Mucosa of descending colon (tissue), 3 donors: ENCODE results near the gene CNTNAP2. TPM values are rescaled to one million over a fixed set of nuclear protein-coding genes. Genes with fewer than 3 reads are reported as not detected.

Experiments used
- ATAC-seq: fragments of 200-7000 bp; cut with Tn5 transposase; one replicate; pipeline ENCODE4 v1.9.1; 2020; ENCODE audit warnings: mild to moderate bottlenecking, moderate library complexity
- DNase-seq, 3 donors: peaks; one replicate each; pipeline ENCODE4 v3.0.0-alpha.2; 2020
- H3K36me3 ChIP-seq: fragments of 200-600 bp; one replicate; pipeline ENCODE4 v1.8.0; 2021; ENCODE audit warnings: low read depth, mild to moderate bottlenecking
- H3K4me1 ChIP-seq: fragments of 200-600 bp; one replicate; pipeline ENCODE4 v1.8.0; 2021; ENCODE audit warnings: low read depth, mild to moderate bottlenecking
- H3K4me3 ChIP-seq: fragments of 200-600 bp; one replicate; pipeline ENCODE4 v1.8.0; 2021; ENCODE audit warnings: mild to moderate bottlenecking
- H3K9me3 ChIP-seq: fragments of 200-600 bp; one replicate; pipeline ENCODE4 v1.8.0; 2021; ENCODE audit warnings: mild to moderate bottlenecking
- CTCF ChIP-seq: fragments of 200-600 bp; IDR thresholded peaks from one replicate; pipeline ENCODE4 v1.8.0; 2022; ENCODE audit warnings: antibody characterized with exemption, mild to moderate bottlenecking
- intact Hi-C, 2 donors: fragments of 100-400 bp; cut with DNase I in 1 of 2; cut with micrococcal nuclease in 1 of 2; formaldehyde crosslinking; loops; one replicate each; pipeline versions ENCODE4 v1.11.0 to v1.11.1; 2022; cut with DNase I, micrococcal nuclease
- total RNA-seq, 3 donors: library from RNA; stranded (reverse); fragmentation: NEBNext Ultra II Directional in 2 of 3; extraction: Animal tissue kit (Norgen Biotek cat#: 25700) in 2 of 3; gene quantifications; one replicate each; pipeline versions ENCODE4 v1.2.1 to v1.2.4, GENCODE V29; 2021 to 2023
- donor health status: DM: no; HTN: no; CAD: no; lungs with moderate emphysema.
- donor health status: DM: no; HTN: no; CAD: no.
- donor health status: DM: no; HTN: yes; CAD: no.

The CNTNAP2 gene
- total RNA-seq, 3 donors from 2014 or later: 3.1 to 5.9 (median 4.2) TPM

GRCh38 chr7:148266795-148267194 lies 2150.2 kb downstream of the CNTNAP2 start:
- Histone ChIP-seq H3K4me1 (no peaks in the 10 kb centered on the region), H3K36me3 (no peaks in the 10 kb centered on the region), H3K4me3 (no peak overlapping the region), H3K9me3 (no peaks in the 10 kb centered on the region)
- no peak for ATAC-seq
- no peak for DNase-seq
- no peak for TF ChIP-seq CTCF
- intact Hi-C loops: loop anchor here in 1 of 2 donors (10.0 kb wide), 1 partner anchor 218 kb away; no protein-coding TSS in a partner anchor

GRCh38 chr7:148270576-148270975 lies 2154.0 kb downstream of the CNTNAP2 start:
- intact Hi-C loops: no loop called here
- Histone ChIP-seq H3K36me3 (no peaks in the 10 kb centered on the region), H3K9me3 (no peaks in the 10 kb centered on the region), H3K4me1 (no peaks in the 10 kb centered on the region), H3K4me3 (no peak overlapping the region)
- no peak for TF ChIP-seq CTCF
- DNase-seq (no peak), ATAC-seq (no peak)

- no peak for TF ChIP-seq CTCF
- Histone ChIP-seq H3K36me3 (no peaks in the 10 kb centered on the region), H3K9me3 (no peaks in the 10 kb centered on the region), H3K4me3 (no peak overlapping the region), H3K4me1 (no peaks in the 10 kb centered on the region)
- intact Hi-C loops: no loop called here
- DNase-seq (no peak), ATAC-seq (no peak)
Observed at GRCh38 chr7:148274118-148274517, 2157.5 kb downstream of the CNTNAP2 start.

GRCh38 chr7:148275359-148275890 lies 2158.8 kb downstream of the CNTNAP2 start:
- H3K9me3 ChIP-seq: no peaks in the 10 kb centered on the region
- intact Hi-C loops: no loop called here
- H3K36me3 ChIP-seq: no peaks in the 10 kb centered on the region
- DNase-seq (no peak), ATAC-seq (no peak)
- no peak overlapping the region for H3K4me3 ChIP-seq
- H3K4me1 ChIP-seq: no peaks in the 10 kb centered on the region
- no peak for TF ChIP-seq CTCF

- no peak for DNase-seq
- no peak for TF ChIP-seq CTCF
- intact Hi-C loops: no loop called here
- H3K9me3 ChIP-seq: no peaks in the 10 kb centered on the region
- H3K4me1 ChIP-seq: no peaks in the 10 kb centered on the region
- no peak overlapping the region for H3K4me3 ChIP-seq
- H3K36me3 ChIP-seq: no peaks in the 10 kb centered on the region
- no peak for ATAC-seq
Observed at GRCh38 chr7:148276314-148277041, 2159.9 kb downstream of the CNTNAP2 start.
